ENCODE results near the gene ATP10A.

ATP10A gene

DNA sequence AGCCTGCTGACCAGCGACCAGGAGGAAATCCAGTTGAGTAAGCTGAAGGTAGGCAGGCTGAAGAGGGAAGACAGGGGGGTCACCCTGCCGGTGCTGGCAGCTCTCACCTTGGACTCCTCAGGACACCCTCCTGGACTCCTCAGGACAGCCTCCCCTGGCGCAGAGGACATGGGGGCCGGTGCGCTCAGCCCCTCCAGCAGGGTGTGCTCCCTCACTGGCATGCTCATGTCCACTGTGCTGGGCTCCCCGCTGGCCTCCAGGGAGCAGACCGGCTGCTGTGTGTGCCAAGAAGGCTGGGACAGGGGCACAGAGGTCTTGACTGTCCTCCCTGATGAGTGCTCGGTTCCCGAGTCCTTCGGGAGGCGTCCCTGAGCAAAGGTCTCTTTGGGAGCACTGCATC, 183.6 kb downstream of the ATP10A start:
- no peak for DNase-seq (ENCODE audit: low spot score)

DNA sequence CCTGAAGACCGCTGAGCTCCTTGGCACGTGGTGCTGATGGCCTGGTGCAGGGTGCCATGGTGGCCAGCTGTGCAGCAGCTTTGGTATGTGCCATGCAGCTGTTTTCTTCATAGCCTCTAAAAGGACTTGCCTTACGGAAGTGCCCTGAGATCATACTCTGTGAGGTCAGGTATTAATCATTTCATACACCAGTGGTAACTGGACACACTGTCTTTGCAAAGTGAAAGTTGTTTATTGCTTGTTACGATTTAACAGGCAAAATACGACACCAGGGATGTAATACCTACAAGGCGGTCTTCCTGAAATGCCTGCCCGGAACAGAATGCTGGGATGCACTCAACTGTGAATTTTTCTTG, 184.6 kb downstream of the ATP10A start:
- no peak for DNase-seq (ENCODE audit: low spot score)

DNA sequence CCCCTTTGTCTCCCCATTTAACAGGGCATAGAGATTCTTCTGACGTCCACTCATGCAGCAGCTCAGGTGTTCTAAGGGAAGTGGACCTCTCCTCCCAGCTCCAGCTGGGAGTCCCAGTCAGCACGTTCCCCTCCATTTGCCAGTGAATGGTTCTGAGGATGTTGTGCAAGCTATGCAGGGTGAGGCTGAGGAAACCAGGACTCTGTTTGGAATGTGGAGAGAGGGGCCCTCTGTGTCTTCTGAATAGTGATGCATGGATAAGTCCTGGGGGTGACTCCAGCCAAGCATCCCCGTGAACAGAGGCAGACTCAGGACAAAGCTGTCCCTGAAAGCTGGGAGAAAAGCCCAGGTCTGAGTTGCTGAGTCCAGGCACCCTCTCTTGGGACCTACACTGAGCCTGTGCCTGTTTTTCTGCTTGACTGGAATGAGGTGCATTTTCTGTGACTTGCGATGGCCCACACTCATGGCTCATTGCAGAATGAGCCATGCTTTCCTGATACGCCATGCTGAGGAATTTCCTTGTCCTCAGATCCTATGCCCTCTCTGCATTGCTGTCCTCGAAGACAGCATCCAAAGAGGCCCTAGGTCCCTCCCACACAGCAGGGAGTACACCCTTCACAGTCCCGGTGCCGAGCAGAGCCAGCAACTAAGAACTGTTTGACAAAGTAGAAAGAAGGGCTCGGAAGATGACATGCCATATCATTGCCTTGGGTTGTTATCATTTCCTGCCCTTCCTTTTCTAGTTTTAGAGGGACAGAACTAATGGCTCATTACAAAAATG, 185.2 kb downstream of the ATP10A start:
- no peak for DNase-seq (ENCODE audit: low spot score)

DNA sequence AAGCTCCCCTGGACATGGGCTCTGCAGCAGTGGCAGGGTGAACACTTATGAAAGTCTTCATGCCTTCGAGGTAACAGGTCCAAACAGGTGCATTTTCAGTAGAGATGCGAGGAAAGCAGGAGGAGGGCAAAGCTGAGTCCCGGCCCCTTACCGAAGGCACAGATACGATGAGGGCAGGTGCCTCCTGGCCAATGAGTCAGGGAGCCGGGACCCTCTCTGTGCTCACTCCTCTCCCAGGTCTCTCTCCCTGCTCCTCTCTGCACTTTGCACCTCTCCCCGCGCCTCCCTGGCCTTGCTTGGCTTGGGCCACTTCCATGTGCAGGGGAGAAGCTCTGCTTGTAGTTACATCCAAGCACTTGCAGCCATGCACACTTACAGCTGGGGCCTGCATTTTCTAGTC, 187.1 kb downstream of the ATP10A start:
- DNase-seq (ENCODE audit: low spot score): no peak

DNA sequence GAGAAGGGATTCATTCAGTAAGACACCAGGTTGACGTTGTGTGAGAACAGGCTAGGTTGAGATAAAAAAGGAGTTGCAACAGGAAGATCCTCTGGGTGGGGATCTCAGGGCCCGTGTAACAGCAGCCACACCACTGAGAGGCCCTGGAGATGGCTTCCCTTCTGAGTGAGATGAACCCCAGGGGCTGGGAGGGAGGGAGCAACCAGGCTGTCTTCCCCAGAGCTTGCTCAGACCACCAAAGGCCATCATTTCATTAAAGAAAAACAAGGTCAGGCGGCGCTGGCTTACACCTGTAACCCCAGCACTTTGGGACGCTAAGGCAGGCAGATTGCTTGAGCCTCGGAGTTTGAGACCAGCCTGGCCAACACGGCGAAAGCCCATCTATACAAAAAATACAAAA, 187.7 kb downstream of the ATP10A start:
- DNase-seq (ENCODE audit: low spot score): no peak

DNA sequence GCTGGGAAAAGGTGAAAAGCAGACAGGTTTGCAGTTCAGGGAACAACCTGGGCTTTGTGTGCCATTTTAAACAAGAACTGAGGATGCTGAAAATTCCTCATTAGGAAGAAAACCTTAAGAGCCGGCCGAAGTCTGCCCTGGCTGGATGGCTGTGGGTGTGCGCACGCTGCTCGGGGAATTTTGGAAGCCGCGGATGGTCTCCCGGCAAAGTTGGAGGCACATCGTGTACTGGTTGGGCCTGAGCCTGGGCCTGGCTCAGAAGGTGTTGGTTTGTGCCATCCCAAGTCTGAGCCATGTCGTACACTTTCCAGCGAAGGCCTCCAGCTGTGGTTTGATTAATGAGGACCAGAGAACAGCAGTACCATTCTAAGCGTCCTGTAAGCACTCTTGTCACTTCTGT, 188.2 kb downstream of the ATP10A start:
- no peak for DNase-seq (ENCODE audit: low spot score)

DNA sequence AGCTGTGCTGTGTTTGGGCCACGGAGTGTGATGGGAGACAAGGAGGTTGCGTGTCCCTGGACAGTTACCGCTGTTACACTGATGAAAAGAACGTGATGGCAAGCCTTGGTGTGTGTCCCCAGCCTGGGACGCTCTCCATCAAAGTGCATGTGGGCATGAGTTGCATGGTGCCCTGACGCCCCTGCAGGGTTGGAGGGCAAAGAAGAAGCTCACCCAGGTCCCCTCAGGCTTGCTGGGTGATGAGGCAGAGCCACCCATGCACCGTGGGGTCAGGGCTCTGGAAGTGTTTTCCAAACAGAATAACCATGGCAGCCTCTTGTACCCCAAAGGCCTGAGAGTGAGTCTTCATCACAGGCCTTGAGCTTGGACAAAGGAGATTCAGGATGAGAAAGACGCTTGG, 189.2 kb downstream of the ATP10A start:
- no peak for DNase-seq (ENCODE audit: low spot score)

DNA sequence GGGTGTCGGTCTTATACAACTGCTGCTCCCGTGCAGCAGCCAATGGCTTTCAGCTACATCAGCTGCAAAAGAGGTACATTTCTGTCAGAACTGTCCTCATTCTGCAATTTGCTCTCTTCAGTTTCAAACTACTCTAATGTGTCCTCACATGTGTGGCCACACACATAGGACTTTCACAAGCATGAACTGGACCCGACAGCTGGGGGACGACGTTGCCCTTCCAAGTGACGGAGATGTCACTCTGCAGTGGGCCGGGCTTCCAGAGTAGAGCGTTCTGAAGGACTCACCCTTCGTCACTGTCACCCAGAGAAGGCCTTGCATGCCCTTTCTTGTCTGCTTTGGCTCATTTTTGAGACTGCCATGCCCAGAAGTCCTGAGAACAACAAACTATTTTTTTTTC, 189.8 kb downstream of the ATP10A start:
- DNase-seq (ENCODE audit: low spot score): no peak

DNA sequence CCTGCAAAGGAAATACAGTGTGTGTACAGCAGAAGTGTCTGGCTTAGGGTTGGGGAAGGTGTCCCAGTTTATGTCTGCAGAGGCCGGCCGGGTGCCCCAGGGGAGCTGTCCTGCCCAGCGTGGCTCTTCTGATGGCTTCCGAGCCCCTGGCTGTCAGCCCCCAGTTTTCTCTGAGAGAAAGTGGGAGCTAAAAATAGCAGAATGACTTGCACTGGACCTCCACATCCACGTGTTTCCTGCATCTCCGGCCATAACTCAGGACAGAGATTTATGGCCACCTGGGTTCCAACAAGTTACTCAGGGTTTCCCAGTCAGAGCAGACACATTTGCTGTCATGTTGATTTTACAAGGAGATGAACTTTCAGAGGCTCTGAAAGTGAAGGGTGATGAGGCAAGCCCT, 192.0 kb downstream of the ATP10A start:
- no peak for DNase-seq (ENCODE audit: low spot score)

DNA sequence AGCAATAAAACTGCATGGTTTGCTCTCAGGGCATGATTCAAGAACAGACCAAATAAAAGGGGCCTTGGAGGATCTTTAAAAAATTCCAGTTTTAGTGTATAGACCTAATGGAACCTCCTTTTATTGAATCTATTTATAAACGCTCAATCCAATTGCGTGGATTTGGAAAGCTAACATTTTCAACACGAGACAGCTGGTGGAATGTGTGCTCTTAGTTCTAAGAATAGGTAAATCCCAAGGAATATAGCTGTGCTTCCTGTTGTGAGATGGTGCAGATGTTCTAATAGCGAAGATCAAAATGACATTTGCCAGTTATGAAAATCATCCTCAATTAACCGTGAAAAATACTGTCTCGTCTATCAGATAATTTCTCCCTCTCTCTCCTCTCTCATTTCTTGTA, 192.5 kb downstream of the ATP10A start:
- DNase-seq (ENCODE audit: low spot score): no peak

DNA sequence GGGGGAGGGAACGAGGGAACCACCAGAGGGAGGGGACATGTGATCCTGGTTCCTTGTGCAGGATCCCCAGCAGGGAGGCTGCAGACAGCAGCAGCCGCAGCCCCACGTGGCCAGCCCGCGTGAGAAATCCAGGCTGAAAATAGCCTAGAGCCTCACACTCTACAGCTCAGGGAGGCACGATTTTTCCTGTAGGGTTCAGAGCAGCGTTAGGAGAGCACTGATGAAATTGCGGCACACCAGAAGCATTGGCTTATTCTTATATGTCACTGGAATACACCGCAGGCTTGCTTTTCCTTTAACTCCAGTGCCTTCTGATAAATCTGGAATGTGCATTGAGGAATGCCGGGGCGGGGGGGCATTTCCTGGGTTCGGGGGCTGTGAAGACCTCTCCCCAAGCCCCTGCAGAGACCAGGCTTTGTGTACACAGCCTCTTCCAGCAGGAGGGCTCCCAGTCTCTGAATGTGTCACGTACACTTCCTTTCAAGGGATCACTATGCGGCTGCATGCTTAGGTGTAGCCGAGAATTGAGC, 193.0 kb downstream of the ATP10A start:
- no peak for DNase-seq (ENCODE audit: low spot score)

DNA sequence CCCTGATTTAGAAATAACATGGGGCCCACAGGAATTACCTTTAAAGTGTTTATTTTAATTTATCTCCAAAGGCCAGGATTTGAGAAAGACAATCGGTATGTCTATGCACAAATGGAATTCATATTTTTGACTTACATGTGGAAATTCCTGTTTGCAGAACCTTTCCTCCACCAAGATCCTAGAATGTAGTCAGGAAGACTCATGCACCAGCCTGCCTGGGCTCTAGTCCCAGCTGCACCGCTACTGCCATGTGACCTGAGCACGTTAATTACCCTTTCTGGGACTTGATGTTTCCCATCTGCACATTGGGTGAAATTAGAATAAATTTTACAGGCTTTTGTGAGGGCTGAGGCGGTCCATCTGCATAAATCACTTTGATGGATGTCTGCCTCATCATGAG, 194.2 kb downstream of the ATP10A start:
- no peak for DNase-seq (ENCODE audit: low spot score)

DNA sequence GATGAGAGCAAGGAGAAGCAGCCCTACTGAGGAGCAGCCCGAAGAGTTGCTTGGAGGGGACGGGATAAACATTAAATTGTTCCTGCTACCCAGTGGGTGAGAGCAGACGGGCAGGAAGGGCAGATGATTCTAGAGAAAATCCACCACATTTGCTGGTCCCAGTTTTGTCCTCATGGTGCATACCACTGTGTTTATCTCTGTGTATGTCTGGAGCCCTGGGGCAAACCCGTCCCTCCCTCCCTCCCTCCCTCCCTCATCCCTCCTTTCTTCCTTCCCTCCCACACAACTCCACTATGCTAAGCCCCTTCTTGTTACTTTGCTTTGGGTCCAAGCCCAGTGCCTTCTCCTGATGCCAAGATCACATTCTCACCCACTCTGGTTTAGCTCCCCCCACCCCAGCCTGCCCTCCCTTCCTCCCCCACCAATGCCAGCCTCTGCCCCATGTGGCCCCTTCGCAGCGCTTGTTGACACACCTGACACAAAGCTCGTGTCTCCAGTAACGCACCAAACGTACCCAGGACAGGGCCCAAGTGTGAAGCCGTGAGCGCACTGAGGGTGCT, 194.8 kb downstream of the ATP10A start:
- no peak for DNase-seq (ENCODE audit: low spot score)

DNA sequence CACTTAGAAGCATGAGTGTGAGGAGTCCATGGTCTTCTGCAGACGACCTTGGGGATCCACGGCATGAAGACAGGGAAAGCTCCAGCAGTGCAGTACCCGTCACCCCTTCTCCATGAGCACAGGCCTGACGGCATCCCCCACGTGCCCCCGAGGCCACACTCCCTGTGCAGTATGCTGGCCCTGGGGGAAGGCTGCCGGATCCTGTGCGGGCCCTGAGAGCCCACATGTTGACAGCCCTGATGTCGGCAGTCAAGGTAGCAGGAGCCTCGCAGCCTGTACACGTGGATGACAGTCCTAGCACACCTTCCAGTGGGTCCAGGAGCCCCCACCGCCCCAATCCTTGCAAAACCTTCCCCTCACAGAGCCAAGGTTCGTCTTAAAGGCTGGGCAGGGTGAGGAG, 195.3 kb downstream of the ATP10A start:
- no peak for DNase-seq (ENCODE audit: low spot score)

DNA sequence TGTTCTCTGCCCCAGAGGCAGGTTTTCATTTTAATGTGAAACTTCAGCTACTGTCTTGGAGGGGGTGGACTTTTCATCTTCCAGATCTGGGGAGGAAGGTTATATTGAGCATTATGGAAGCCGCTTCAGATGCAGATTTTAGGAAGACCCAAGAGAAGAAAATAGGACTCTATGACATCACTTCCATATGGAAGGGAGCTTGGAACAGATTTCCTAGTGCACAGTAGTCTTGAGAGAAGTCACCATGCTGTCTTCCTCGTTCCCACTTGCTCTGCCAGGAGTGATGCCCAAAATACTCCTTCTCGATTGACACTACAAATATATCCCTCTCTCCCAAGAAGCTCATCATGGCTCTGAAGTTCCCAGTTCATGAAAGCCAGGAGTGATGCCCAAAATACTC, 197.2 kb downstream of the ATP10A start:
- DNase-seq (ENCODE audit: low spot score): no peak

DNA sequence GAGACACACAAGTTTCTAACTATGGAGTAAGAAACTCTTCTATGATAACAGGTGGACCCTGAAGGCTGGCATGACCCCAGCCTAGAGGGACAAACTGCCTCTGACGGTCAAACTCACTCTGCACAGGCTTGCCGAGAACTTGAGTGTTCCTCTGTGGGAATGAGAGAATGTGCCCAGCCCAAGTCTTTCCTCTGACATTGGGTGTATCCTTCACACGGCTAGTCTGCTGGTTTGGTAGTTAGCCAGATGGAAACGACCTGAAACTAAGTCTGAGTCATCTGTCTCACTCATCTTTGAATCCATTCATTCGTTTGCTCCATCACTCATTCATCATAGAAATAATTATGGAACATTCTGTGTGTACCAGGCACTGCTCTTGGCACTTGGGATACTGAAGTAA, 198.4 kb downstream of the ATP10A start:
- DNase-seq (ENCODE audit: low spot score): no peak

DNA sequence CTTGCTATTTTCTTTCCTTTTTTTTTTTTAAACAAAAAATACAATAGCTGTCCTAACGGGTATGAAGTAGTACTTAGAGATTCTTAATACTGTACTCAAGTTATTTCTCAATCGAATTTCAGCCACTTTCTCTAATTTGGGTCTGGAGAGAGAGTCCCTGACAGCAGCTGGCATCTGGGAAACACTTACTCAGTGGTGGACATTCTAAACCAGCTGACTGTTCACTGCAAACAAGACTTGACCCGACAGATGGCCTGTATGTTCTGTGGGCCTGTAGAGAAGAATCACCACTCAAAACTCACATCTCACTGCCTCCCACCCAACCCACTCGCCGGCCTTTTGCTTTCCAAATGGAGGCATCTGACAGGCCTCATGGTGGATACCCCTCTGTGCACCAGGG, 199.6 kb downstream of the ATP10A start:
- no peak for DNase-seq (ENCODE audit: low spot score)

DNA sequence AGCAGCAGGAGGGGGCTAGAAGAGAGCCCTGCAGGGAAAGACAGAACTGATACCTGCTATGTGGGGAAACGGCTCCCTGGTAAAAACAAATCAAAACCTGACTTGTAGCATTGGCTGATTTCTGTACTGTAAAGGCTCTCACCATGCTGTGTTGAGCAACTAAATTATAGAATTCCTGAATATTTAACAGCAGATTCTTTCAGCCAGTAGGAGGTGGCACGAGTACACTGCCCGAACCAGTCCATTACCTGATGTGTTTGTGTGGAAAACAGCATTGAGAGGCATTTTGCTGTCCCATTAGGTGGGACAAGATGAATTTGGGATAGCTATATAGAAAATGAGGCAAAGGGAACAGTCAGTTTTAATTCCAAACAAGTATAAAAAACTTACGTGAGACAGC, 201.2 kb downstream of the ATP10A start:
- no peak for DNase-seq (ENCODE audit: low spot score)

DNA sequence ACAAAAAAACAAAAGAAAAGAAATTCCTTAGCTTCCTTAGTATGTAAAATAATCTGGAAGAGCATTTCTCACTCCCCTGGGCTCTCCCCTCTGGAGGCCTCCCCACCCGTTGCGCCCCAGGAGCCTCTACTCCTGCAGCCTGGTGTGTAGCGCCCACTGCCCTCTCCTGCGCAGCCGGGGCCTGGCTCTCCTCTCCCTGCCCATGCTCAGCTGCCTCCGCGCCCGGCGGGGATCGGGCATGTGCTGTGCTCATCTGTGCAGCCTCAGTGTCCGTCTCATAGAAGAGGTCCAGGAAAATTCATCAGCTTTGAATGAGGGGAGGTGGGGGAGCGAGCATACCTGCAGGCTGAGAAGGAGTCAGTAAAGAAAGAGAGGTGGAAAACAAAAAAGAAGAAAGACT, 203.9 kb downstream of the ATP10A start:
- DNase-seq (ENCODE audit: low spot score): no peak

DNA sequence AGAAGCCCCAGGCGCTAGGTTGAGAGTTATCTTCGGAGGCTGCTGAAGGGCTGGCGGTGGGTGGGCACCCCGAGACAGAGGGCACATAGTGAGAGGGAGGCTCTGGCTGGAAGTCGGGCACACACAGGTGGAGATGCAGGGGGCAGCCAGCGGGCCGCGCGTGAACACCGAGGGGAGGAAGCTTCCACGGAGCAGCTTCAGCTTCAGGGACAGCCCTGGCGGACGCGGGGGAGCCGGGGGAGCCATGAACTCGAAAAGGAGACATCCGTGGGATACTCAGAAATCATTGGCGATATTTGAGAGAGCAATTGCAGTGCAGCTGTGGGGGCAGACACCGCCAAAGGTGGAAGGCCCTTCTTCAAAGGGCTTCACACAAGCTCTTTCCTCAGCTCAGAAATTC, 204.6 kb downstream of the ATP10A start:
- no peak for DNase-seq (ENCODE audit: low spot score)

DNA sequence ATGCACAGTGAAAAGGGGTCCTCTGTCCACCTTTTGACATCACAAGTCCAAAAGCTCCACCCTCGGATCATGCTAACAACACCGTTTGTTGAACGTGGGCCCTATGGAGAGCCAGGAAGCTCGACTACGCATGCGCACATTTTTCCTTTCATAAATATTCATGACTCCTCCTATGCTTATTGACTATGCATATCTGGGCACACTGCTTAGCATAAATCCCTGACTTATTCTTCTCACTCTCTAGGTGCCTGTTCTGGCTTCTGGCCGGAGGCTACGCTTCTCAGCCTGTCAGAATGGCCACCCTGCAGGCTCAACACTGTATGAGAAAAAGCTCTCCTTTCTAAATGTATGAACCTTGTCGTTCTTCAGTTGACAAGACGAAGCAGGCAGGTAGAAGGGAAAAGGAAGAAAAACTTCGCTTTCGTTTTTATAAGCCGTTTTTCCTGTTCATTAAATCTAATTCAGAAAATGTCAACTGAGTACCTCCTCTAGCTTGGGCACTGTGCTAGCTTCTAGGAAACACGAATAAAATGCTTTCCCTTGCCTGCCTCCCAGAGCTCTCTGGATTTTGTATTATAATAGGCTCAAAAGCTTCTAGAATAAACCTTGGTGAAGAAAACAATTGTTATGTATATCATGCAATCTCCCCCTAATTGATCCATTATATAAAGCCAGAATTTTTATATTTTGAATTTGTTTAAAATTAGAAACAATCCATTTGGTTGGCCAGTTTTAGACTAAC, 207.7 kb downstream of the ATP10A start:
- DNase-seq (ENCODE audit: low spot score): no peak

DNA sequence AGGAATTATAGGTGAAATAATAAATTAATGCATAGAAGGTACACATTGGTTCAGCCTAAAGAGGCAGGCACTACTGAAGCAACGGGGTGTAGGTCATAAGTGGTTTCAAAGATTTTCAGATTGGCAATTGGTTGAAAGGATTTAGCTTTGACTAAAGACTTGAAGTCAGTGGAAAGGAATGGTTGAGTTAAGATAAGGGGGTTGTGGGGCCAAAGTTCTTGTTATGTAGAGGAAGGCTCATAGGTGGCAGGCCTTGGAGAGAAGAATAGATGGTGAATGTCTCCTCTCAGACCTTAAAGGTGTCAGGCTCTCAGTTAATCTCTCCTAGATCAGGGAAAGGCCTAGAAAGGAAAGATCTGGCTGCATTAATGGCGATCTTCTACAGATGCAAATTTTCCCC, 209.8 kb downstream of the ATP10A start:
- no peak for DNase-seq (ENCODE audit: low spot score)

DNA sequence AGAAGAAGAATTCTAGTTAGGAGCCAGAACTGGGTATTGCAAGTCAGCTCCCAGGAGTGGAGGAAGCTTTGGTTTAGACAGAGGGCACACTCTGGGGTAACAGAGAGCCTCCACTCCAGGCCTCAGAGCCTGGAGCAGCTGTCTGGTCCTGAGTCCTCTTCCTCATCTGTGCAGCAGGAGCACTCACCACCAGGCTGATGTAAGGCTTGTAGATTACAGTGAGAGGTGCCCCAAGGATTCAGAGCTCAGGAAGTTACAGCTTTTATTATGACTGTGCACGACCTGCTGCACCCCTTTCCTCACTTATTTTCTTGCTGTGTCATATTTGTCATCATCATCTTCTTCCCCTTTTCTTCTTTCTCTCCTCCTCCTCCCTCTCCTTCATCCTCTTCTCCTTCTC, 210.4 kb downstream of the ATP10A start:
- DNase-seq (ENCODE audit: low spot score): no peak
